ENCODE measurements around the gene MRPL40.
"Not testable (repeated sequence)": the region's sequence is repeated elsewhere in the genome, so short reads cannot be mapped to it uniquely, and the experiment has no call there.

Gene MRPL40

DNA sequence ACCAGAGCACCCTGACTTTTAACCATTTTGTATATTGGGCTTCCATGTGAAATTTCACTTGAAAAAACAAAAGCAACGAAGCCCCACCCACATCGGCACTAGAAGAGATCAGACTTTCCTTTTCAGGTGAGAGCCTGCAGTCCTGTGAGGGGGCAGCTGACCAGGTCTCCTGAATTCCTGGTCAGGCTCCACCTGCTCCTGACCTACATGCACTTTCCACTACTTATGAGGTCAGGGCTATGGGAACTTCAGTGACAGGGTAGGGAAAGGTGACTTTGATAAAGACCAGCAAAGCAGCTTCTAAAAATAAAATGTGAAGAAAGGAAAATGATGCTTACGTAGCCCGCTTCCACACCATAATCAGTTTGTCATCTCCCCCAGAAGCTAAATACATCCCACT is 25.5 kb upstream of the MRPL40 start:
- DNase-seq (ENCODE audit: low read depth in 4 of 4, low spot score in 1 of 4), result no peak

DNA sequence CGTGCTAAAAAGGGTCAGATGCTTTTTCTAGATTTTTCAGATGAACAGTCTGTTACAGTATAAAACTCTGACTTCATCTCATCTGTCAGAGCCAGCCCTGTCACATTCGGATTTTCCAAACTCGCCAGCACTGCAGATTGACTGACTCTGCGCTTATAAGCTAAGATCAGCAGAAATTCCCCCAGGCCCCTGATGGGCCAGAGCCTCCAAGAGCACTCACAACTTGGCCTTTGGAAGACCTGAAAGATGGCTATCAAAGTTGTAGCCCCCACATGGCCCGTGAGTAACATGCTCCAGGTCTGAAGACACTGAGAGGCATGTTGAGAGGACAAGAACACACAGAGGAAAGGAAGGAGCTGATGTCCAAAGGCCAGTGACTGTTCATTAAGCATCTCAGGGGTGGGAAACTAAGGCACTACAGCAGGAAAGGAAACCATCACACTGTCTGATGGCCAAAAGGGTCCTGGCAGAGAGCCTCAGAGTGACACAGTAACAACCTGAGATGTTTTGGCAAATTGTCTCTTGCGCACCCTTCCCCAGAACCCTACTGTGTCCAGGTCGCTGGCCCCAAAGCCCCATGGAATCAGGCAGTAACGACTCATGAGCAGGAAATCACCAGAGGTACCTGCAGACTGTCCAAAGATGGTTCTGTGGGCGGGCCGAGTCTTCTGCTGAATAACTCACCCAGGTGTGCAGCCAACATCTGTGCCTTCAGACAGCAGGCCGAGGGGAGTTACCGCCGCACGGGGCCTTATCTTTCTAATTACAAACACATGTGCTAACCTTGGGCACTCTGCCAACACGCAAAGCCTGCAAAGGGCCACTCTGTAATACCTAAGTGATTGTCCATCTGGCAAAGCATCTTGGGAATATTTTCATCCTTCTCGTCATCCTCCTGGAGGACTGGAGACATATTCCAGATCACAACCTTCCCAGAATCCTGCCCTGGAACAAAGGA is 24.4 kb upstream of the MRPL40 start:
- DNase-seq (ENCODE audit: low read depth in 4 of 4, low spot score in 1 of 4), result no peak

- DNase-seq (ENCODE audit: low read depth in 4 of 4, low spot score in 1 of 4), result no peak
Measured at GRCh38 chr22:19410941-19411689, 21.2 kb upstream of the MRPL40 start.

- DNase-seq (ENCODE audit: low read depth in 4 of 4, low spot score in 1 of 4), result no peak
Measured at GRCh38 chr22:19411690-19412045, 20.7 kb upstream of the MRPL40 start.

DNA sequence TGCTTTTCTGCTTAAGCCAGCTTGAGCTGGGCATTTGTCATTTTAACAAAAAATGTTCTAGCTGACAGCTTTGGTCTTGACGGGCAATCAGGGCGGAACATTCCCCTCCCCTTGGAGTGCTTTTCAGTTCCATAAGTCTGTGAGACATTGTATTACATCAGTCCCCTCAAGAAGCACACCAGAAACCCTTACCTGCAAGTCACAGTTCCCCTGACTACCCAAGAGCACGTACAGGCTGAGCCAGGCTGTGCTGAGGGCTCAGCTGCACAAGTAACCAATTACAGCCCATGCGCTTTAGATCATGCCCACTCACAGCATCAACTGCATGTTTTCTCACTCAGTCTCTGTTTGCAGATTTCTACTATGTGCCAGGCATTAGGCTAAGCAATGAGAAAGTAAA is 19.9 kb upstream of the MRPL40 start:
- DNase-seq (ENCODE audit: low read depth in 4 of 4, low spot score in 1 of 4), result no peak

DNA sequence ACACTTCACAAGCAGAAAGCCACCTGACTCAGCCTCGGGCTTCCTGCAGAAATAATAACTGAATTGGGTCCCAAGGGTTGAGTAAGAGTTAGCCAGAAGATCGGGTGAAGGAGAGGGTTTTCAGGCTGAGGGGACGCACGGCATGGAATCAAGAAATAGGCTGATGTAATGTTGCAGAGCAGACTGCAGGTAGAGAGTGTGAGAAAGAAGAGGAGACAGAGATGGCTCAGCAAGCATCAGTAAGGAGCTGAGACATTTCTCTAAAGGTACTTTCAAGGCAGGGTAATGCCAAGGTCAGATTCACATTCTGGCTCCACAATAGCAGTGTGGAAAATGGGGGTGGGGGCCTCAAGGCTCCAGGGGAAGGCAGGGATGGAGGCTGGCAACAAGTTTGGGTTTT is 19.4 kb upstream of the MRPL40 start:
- no peak for DNase-seq (ENCODE audit: low read depth in 4 of 4, low spot score in 1 of 4)

- DNase-seq (ENCODE audit: low read depth in 4 of 4, low spot score in 1 of 4), result no peak
Measured at GRCh38 chr22:19419086-19419463, 13.3 kb upstream of the MRPL40 start.

DNA sequence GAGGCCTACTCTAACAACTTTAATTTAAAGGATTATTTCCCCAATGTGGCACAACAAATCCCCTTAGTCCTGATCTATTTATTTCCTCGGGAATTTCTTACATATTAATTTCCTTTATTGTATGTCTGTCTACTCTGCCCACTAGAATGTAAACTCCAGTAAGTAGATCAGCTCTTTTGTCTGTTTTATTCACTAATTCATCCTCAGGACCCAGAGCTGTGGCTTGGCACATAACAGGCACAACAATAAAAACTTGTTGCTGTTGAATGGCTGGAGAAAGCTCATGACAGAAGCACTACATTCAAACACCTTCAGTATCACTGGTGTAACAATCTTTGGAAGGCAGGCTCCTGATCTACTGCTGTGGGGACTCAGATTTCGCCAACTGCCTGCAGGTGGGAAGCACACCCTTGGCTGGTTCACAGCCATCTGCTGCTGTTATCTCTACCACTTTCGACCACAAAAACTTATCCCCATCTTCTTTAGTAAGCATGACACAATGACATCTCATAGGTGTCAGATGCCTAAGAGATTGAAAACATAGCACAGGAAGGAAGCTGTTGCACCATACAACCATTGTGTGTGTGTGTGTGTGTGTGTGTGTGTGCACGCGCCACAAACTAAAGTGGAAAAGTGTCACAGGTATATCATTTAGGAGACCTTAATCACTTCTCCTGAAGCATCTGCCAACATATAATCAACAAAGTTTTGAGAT is 12.7 kb upstream of the MRPL40 start:
- peak in 1 of 4 experiments; percentile 20 for DNase-seq (ENCODE audit: low read depth in 4 of 4, low spot score in 1 of 4)

DNA sequence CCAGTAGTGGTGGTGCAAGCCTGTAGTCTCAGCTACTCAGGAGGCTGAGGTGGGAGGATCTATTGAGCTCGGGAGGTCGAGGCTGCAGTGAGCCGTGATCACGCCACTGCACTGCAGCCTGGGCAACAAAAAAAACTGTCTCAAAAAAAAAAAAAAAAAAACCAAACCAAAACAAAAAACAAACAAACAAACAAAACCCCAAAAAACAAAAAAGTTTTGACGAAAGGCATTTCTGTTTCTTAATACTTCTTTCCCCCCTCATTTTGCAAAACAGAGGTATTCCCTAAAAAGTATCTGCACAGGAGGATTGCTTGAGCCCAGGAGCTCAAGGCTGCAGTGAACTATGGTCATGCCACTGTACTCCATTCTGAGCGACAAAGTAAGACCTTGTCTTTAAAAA is 12.0 kb upstream of the MRPL40 start:
- DNase-seq (ENCODE audit: low read depth in 4 of 4, low spot score in 1 of 4), result no peak

- no peak for DNase-seq (ENCODE audit: low read depth in 4 of 4, low spot score in 1 of 4)
Measured at GRCh38 chr22:19422440-19423301, 9.7 kb upstream of the MRPL40 start.

DNA sequence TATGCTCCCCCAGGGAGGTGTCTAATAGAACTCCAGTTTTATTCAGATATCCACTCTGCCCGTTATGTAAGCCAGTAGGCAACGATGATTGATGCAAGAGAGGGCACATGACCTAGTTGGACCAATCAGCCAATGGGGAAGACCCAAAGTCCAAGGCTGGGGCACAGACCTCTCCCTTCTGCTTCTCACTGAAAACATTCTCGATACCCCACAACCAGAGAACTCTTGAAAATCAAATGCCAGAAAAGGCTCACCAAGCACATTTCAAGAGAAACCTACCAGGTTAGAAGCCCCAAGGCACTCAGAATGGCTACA is 8.2 kb upstream of the MRPL40 start:
- DNase-seq (ENCODE audit: low read depth in 4 of 4, low spot score in 1 of 4), result no peak

DNA sequence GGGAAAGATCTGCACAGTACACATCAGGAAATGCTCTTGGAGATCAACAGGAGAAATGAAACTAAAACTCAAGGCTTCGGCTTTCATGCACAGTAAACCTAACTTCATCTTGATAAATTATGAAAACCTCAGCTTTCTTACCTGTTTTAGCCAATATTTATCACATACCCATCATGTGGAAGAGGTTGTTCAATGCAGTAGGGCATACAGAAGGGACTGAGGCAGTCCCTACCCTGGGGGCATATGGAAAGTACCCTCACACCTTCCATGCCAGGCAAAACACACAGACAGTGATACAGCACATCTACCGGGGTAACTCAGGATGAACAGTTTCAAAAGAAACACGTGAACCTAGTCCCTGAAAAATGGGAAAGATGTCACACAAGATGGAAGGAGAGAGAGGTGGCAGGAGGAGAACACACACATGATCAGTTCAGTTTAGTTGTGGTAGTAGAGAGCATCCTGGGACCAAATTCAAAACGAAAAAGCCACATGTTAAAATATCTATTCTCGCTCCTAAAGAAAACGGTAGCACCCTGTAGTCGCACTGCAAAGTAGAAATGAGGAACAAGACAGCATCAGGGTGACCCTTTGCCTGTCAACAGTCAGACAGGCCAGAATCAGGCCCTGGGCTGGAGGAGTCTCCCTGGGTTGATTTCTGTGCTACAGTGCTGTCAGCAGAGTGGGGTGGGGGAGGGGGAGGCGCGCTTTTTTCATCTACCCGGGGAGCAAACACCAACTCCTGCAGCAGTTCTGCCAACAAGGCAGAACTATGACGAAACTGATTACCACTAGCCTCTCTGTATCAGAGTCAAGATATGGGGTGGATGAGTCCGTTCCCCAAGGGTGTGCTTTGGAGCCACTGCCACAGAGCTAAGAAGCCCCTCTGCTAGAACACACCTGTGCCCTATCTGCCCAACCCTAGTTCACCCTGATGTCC is 2.1 kb upstream of the MRPL40 start:
- DNase-seq (ENCODE audit: low read depth in 4 of 4, low spot score in 1 of 4), result no peak

DNA sequence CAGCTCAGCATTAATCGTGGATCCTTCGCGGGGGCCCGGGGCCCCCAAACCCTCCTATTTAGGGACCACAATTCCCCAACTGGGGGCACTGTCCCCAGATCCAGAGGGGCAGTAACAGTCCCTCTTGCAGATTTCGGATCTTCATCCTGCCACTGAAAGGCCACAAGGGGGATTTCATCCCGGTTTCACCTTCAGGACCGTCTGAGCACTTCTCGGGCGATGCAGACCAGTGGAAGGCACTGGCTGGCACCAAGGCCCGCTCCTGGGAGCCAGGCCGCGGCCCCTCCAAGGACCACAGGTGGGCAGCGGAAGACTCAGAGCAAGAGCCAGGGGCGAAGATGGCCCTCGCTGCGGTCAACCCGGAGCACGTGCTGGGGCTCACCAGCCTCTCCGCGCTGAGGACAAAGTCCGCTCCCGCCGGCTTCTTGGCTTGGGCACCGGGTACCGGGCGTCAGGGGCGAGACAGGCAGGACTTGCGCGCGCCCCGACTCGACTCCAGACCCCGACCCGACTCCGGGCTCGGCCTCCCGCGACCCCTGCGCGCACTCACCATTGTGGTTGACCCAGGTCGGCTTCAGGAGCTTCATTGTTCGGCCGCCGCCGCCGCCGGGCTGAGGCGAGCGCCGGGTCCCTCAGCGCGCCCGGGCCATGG is 1.3 kb upstream of the MRPL40 start:
- no peak for DNase-seq (ENCODE audit: low read depth in 4 of 4, low spot score in 1 of 4)

GRCh38 chr22:19431649-19432132 is 654 bp upstream of the MRPL40 start, which contains the start of gene HIRA:
HIRA (minus strand) TSS chr22:19431733; CDS start chr22:19431476, 257 bp downstream.
- peak; percentile 69 to 84 (median 79) for DNase-seq (ENCODE audit: low read depth in 4 of 4, low spot score in 1 of 4)

DNA sequence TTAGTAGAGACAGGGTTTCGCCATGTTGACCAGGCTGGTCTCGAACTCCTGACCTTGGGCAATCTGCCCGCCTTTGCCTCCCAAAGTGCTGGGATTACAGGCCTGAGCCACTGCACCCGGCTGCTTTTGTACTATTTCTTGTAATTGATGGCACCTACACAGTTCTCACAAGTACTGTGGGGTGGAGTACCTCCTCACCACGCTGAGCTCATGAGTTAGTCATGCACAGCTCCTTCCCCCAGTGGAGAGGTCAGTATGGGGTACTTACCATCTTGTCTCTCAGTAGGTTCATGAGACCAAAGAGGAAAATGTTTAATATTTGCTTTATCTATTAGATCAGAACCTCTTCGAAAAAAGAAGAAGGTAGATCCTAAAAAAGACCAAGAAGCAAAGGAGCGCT is 2.1 kb downstream of the MRPL40 start:
- no peak for DNase-seq (ENCODE audit: low read depth in 4 of 4, low spot score in 1 of 4)

DNA sequence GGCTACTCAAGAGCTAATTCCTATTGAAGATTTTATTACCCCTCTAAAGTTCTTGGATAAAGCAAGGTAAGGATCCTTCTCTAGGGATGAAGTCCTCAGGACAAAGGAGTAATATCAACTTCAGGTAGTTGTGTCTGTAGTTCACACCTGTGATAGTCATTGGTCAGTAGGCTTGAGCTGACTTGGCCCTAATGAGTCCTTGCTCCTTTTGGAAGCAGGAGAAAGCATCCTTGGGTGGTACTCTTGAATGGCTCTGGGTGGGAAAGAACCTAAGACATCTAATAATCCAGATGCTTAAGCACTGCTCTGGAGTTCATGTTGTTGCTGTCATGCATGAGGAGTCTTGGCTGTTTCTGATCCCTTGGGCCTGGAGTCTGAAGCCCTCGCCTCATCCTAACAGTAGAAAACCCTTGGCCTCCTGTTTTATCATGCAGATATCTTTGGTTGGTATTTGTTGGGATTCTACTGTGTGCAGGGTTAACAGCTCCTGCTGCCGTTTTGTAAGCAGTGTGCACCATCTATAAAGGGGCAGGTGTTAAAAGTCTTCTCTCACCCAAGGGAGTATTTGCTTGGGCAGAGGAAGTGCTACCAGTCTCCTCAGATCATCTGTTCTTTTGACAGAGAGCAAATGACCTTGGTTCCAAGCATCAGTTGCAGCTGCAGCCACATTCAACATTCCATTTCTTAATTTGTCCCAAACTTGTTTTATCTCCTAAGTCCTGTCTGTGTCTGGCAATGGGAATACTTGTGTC is 2.7 kb downstream of the MRPL40 start:
- DNase-seq (ENCODE audit: low read depth in 4 of 4, low spot score in 1 of 4), result no peak

DNA sequence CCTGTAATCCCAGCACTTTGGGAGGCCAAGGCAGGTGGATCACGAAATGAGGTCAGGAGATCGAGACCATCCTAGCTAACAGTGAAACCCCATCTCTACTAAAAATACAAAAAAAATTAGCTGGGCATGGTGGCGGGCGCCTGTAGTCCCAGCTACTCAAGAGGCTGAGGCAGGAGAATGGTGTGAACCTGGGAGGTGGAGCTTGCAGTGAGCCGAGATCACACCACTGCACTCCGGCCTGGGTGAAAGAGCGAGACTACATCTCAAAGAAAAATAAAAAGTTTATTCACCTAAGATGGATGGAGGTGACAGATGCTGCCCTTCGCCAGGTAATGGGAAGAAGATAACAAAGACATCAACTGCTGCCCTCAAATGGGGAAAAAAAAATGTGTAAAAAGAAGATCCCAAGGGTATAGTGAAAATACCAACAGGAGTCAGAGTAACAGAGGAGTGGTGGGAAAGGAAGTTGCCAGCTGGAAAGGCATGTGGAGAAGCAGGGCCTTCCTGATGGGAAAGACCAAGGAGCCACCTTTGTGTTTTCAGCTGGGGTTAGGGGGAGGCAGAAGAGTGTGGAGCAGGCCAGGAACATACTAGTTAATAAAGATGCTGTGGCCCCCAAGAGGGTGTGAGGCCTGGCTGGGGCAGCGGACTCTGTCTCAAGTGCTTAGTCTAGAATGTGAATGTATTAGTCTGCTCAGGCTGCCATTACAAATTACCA is 4.3 kb downstream of the MRPL40 start:
- DNase-seq (ENCODE audit: low read depth in 4 of 4, low spot score in 1 of 4), result not testable (repeated sequence)

- DNase-seq (ENCODE audit: low read depth in 4 of 4, low spot score in 1 of 4), result no peak
Measured at GRCh38 chr22:19438298-19438697, 6.0 kb downstream of the MRPL40 start.
